ENCODE results near the gene ITGAL. TPM values are rescaled to one million over a fixed set of nuclear protein-coding genes. Genes with fewer than 3 reads are reported as not detected.

Gene ITGAL
- total and polyA plus RNA-seq, 4 donors: 4.3 to 11.8 (median 6.9) TPM

GRCh38 chr16:30470632-30470995, 1.9 kb upstream of the ITGAL start:
- Histone ChIP-seq H3K4me1 (ENCODE audit: control insufficient read depth in 4 of 4, insufficient read depth in 4 of 4, low read length in 3 of 4) (peaks cover 4 to 14% (median 8%) of the 10 kb centered on the region in 4 donors), H3K36me3 (ENCODE audit: control insufficient read depth in 4 of 4, insufficient read depth in 3 of 4, low read depth in 1 of 4, low read length in 3 of 4) (no peaks in the 10 kb centered on the region), H3K9ac (ENCODE audit: low read depth in 1 of 2, low read length in 2 of 2) (no peak overlapping the region), H3K27ac (ENCODE audit: low read depth in 1 of 2, low read length in 2 of 2) (no peak overlapping the region), H3K27me3 (ENCODE audit: control insufficient read depth in 4 of 4, insufficient read depth in 4 of 4, low read length in 3 of 4) (no peaks in the 10 kb centered on the region), H3K9me3 (ENCODE audit: control insufficient read depth in 4 of 4, low read length in 3 of 4) (no peaks in the 10 kb centered on the region), H3K4me3 (ENCODE audit: low read depth in 1 of 3, low read length in 3 of 3) (no peak overlapping the region)
- TF ChIP-seq FOXA2 (IDR thresholded peaks at IDR 0.05) (no peak), EGR1 (IDR thresholded peaks at IDR 0.05; ENCODE audit: low read depth in 2 of 2) (no peak), RAD21 (IDR thresholded peaks at IDR 0.05) (no peak), YY1 (IDR thresholded peaks at IDR 0.05) (no peak), RXRA (IDR thresholded peaks at IDR 0.05) (no peak), SP1 (IDR thresholded peaks at IDR 0.05) (no peak), ZBTB33 (IDR thresholded peaks at IDR 0.05) (no peak), NR2F2 (IDR thresholded peaks at IDR 0.05) (no peak), GABPA (IDR thresholded peaks at IDR 0.05 in 1 of 2, conservative IDR thresholded peaks at IDR 0.05 in 1 of 2) (no peak), HNF4A (conservative IDR thresholded peaks at IDR 0.05) (no peak), TAF1 (conservative IDR thresholded peaks at IDR 0.05) (no peak), HNF4G (IDR thresholded peaks at IDR 0.05) (no peak), MAX (IDR thresholded peaks at IDR 0.05) (no peak), FOXA1 (IDR thresholded peaks at IDR 0.05) (no peak), JUND (IDR thresholded peaks at IDR 0.05) (no peak), REST (IDR thresholded peaks at IDR 0.05) (no peak)
- TF ChIP-seq, protein P1, sequence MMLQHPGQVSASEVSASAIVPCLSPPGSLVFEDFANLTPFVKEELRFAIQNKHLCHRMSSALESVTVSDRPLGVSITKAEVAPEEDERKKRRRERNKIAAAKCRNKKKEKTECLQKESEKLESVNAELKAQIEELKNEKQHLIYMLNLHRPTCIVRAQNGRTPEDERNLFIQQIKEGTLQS (IDR thresholded peaks at IDR 0.05): no peak
- TF ChIP-seq, protein P2, sequence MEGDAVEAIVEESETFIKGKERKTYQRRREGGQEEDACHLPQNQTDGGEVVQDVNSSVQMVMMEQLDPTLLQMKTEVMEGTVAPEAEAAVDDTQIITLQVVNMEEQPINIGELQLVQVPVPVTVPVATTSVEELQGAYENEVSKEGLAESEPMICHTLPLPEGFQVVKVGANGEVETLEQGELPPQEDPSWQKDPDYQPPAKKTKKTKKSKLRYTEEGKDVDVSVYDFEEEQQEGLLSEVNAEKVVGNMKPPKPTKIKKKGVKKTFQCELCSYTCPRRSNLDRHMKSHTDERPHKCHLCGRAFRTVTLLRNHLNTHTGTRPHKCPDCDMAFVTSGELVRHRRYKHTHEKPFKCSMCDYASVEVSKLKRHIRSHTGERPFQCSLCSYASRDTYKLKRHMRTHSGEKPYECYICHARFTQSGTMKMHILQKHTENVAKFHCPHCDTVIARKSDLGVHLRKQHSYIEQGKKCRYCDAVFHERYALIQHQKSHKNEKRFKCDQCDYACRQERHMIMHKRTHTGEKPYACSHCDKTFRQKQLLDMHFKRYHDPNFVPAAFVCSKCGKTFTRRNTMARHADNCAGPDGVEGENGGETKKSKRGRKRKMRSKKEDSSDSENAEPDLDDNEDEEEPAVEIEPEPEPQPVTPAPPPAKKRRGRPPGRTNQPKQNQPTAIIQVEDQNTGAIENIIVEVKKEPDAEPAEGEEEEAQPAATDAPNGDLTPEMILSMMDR (IDR thresholded peaks at IDR 0.05; ENCODE audit: low read depth, low read length, missing input control): no peak
- WGBS: 91% methylated on average over 8 of the region's 8 CpGs
- no peak for DNase-seq (ENCODE audit: low spot score)
